ENCODE data around the gene DGKK.

Gene DGKK, protein sequence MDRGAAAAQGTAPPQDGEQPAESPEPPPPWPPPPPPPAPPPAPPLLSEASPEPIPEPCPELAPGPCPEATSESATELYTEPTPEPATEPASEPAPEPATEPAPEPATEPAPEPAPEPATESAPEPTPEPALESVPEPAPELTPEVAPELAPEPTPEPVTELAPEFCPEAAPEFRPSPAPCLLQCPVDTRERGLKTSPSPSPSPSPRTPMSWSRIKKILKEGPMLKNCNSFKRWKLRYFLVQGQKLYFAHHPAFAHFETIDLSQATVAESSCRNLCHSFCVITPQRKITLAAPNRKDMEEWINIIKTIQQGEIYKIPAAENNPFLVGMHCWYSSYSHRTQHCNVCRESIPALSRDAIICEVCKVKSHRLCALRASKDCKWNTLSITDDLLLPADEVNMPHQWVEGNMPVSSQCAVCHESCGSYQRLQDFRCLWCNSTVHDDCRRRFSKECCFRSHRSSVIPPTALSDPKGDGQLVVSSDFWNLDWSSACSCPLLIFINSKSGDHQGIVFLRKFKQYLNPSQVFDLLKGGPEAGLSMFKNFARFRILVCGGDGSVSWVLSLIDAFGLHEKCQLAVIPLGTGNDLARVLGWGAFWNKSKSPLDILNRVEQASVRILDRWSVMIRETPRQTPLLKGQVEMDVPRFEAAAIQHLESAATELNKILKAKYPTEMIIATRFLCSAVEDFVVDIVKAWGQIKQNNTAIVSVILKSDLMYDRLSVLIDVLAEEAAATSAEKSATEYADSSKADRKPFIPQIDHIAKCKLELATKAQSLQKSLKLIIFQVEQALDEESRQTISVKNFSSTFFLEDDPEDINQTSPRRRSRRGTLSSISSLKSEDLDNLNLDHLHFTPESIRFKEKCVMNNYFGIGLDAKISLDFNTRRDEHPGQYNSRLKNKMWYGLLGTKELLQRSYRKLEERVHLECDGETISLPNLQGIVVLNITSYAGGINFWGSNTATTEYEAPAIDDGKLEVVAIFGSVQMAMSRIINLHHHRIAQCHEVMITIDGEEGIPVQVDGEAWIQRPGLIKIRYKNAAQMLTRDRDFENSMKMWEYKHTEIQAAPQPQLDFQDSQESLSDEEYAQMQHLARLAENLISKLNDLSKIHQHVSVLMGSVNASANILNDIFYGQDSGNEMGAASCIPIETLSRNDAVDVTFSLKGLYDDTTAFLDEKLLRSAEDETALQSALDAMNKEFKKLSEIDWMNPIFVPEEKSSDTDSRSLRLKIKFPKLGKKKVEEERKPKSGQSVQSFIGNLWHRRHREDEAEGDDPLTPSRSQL

DNA sequence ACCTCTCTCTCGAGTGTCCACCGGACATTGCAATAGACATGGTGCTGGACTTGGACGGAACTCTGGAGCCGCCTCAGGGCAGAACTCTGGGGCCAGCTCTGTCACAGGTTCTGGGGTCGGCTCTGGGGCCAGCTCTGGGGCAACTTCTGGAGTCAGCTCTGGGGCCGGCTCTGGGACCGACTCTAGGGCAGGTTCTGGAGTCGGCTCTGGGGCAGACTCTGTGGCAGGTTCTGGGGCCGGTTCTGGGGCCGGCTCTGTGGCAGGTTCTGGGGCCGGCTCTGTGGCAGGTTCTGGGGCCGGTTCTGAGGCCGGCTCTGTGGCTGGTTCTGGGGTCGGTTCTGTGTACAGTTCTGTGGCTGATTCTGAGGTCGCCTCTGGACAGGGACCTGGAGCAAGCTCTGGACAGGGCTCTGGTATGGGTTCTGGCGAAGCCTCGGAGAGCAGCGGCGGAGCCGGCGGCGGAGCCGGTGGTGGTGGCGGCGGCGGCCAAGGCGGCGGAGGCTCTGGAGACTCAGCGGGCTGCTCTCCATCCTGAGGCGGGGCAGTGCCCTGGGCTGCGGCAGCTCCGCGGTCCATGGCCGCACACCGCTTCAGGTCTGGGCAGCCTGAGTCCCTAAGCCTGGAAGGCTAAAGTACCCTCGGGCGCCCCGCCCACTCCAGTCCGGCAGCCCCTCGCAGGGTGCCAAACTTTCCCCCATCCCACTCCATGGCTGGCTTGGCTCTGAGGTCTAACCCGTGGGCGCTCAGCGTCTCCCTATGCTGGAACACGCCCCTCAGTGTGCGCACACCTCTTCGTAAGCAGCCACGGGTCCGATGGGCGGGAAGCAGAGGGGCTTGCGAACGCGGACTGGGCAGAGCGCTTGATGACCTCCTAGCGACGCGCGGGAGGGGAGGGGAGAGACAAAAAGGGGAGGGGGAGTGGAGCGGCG is at the start of gene DGKK:
Gene DGKK (minus strand): TSS at position 723 of the 929 bp plus-strand sequence. CDS start 147 bp downstream, at position 576.
- DNase-seq, result no peak

DNA sequence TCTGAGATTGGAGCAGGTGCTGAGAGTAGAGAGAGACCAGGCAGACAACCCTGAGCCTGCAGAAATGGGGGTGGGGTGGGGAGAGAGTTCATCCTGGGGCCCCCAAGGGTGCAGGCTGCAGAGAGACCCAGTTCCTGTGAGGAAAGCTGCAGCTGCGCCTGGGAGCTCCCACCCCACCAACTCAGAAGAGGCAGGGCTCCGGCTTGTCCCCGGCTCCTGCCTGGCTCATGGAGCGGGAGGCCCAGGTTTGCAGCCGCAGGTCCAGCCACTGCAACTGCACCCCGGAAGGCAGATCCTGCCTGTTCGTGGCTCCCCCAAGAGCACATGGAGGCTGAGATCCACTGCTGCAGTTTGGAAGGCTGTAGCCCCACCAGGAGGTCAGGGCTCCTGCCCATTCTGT is 44.2 kb upstream of the DGKK start:
- DNase-seq, result no peak

DNA sequence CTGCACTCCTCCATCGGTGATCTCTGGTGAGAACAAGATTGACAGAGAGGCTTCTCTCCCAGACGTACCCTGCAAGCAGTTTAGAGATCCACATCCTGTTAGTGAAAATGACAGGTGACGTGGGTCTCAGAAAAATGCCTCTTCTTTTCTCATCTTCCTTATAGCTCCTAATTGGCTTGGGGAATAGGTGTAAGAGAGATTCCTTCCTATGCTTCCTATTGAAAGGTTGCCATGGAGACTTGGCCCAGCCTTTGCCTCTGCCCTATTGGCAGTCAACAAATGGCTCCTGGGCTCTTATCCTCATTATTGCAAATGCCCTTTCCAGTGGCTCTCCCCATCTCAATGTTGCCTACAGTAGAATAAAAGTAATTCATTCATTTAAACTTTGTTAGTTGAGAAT is 26.5 kb upstream of the DGKK start:
- DNase-seq, result no peak

DNA sequence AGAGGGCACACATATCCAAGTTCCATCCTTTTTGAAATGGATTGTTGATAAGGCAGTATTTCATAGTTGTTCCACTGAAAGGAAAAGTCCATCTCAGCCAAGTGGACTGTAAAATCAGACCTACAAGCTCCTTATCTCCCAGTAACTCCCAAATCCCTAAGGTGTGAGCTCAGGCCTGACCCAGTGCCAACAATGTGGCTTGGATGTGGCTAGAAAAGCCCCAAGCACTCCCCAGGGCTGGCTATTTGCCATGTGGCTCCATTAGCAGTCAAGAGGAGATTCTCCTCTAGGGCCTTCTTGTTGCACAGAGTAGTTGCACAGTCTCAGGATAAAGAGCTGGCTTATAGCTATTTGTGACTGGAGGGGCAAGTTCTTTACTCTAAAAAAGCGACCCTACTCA is 25.0 kb upstream of the DGKK start:
- no peak for DNase-seq

DNA sequence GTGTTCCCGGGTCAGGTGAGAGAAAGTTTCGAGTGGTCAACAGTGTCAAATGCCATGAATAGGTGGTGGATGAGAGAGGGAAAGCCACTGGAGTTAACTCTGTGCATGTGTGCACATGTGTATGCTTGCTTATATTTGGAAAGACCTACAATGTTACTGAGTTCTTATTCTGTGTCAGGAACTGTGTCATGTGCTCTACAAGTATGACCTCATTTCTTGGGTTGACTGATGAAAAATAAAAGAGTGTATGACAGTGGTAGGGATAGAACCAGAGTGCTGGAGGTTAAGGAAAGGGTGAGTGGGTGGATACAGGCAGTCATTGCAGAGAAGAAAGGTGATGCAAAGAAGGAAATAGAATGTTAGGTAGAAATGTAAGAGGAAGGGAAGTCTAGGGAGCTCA is 22.1 kb upstream of the DGKK start:
- no peak for DNase-seq

DNA sequence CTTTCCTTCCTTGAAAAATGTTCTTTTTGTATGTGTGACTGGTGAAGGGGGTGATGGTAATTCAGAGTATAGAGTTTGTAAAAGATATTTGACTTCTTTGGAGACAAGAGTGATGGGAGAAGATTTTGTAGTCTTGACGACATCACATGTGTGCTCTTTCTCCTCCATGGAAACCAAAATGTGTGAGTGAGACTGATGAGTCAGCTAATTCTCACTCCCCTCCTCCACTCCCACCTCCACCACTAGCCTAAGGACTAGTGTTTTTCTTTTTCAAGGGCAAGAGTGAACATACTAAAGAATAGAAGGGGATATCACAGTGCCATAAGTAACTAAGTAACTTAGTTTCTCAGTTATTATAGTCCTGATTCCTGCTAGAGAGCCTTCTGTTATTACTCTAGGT is 14.0 kb upstream of the DGKK start:
- DNase-seq, result no peak

DNA sequence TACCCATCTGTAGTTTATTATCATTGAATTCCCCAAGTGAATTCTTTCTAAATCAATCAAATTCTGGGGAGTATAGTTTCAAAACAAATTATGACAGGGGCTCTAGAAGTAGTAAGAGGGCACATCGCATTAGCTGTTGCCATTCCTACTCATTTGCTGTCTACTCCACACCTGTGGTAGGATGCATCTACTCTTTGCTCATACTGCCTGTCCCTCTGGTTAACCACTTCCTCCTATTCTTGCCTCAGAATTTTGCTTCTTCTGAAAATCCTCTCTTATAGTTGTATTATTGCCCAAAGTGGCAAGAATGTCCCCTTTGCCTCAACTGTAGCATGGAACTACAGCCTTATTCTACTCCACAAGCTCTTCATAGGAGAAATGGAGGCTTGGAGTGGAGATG is 12.7 kb upstream of the DGKK start:
- DNase-seq, result no peak

DNA sequence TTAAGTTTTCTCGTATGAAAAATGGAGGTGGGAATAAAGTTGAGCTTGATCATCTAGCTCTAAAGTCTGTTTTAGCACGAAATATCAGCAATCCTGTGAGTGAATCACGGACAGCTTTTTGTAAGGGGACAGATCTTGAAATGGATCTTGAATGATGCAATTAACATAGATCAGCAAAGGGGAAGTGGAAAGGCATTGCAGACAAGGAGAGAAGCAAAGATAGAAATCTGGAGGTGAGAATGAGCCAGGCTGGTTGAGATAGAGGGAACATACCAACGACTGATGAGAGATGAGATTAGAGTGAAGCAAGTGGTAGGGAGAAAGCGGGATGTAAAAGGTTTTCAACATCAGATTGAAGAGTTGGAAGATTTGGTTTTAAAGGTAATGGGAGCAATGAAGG is 4.6 kb upstream of the DGKK start:
- DNase-seq, result no peak

DNA sequence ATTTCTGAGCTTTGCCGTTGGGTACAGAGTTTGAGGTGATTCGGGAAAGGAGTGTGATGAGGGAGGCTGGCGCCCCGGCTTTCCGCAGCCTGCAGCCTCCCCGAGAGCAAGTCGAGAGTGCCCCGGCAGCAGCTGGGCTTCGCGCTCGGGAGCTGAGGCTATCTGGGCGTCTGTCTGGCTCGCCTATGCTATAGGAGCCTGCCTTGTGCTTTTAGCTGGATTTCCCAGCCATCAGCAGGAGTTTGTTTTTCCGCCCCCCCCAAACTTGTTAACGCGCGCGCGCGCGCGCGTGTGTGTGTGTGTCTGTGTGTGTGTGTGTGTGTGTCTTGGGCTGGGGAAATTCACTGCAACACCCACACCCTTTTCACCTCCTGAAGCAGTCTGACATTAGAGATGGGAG is 765 bp upstream of the DGKK start:
- no peak for DNase-seq

DNA sequence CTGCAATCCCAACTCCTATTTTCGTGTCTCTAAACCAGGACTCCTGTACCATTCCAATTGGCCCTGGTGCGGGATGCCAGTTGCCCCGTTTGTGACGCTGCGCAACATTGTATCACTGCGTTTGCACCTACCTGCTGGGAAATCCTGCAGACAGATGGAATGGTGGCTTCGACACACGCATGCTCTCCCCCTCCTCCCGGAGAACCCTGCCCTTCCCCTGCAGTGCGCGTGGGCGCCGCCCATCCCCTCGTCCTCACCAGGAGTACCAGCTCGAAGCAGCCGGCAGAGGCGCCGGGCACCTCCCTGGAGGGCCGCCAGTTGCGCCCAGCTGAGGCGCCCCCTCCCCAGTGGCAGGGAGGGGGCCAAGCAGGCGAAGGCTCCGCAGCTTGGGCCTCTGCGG is 1.4 kb downstream of the DGKK start:
- no peak for DNase-seq

DNA sequence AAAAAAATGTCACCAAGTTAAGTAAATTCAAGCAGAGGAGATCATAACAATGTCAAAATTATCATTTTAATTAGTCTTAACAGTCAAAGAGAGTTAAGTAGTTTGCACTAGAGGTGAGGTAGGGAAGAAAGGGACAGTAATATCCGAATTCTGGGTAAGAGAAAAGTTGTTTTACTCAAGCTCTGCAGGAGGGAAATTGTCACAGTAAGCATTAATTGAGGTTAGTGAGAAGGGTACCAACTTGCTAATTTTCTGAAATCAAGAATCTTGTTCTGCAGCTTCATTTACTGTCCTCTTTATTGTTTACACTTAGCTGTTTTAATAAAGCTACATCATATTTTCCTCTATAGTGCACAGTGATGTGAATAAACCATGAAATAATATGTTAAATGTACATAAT is 11.0 kb downstream of the DGKK start:
- no peak for DNase-seq

DNA sequence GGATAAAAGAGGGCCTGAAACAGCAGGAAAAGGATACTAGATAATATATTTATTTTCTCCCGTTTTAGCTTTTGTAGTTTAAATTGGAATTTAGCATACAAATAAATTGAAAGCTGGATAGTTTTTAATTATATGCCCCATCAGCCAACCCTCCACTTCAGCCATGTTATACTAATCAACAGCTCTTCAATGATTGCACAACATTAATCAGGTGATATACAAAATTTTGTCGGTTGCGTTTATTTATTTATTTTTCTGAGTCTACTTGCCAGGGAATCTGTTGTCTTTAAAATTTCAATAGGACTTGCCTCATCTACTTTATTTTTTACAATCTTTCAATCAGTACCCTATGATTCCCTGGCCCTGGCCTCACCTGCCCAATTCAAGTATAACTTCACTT is 12.1 kb downstream of the DGKK start:
- DNase-seq, result no peak

DNA sequence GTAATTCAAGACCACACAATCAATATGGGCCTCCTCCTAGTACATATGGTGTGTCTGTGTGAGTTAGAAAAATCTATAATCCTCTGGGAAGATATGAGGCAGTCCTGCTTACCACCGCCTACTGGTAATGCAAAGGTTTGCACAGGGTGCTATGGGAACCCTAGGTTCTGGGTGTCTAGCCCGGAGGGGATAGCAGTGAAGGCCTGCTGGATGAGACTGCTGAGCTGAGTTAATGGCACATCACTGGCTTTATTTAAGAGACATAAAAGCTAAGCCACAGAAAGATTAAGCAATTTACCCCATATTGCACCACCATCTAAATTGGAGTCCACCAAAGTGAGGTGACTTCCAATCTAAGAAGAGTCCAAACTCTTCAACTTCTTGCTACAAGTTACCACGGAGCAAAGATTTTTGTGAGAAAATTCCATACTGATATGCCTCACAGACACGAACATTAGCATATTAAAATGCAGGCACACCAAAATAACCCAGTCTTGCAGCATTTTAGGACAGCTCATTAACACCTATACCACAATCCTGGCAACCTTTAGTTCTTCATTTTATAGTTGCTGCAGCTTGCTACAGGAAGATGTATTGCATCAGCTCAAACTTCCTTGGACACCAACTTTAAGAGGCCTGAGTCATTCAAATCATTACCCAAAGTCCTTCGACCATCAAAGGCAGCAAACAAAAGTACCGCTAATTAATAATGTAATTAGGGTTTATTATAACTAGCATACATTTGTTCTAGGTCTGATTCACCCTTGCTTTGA is 13.7 kb downstream of the DGKK start:
- peak; percentile 4 for DNase-seq

DNA sequence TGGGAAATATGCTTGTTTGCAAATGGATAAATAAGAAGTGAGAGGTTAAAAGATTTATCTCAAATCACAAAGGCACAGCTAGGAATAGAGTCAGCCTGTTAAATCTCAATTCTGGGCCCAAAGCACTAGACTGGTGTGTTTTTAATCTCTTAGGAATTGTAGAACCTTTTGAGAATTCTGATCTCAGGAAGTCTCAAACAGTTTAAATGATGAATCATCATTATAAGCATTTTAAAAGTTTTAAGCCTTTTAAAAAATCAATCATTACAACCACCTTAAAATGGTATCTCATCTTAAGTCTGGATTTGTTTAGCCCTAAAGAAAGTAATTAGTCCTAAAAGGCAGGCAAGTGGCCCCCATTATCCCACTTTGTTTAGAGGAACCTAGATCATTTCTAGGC is 17.8 kb downstream of the DGKK start:
- DNase-seq, result no peak

DNA sequence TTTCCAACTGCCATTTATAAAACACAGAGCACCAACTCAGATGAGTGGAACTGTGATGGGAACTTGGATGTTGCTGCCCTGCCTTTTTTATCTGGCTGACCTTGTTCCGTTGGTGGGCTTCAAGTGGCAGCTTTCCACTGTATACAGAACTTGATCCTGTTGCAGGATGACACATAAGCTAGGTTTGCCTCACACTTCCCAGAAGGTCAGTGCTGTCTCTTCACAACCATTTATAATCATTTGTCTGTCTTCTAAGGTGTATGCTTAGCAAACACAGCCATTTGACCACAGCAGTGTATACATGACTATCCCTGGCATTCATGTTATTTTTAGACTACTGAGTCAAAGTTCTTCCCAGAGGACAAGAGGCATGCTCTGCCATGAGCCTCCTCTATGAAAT is 20.3 kb downstream of the DGKK start:
- no peak for DNase-seq

DNA sequence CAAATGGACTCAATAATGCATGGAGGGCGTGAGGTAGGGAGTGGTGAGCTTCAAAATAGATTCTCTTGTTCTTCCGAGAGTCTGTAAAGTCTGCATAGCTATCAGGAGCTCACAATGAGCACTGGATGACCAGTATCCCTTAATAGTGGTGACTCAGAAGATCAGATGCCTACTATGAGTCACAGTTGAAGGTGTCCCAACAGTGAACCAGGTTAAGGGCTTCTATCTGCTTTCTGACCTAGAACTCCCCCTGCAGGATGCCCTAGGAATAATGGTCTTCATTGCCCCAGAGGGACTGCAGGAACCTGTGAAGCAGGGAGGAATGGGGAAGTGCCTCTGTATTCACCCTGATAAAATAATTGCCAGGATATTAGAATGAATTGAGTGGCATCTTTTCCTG is 22.1 kb downstream of the DGKK start:
- peak; percentile 27 for DNase-seq

DNA sequence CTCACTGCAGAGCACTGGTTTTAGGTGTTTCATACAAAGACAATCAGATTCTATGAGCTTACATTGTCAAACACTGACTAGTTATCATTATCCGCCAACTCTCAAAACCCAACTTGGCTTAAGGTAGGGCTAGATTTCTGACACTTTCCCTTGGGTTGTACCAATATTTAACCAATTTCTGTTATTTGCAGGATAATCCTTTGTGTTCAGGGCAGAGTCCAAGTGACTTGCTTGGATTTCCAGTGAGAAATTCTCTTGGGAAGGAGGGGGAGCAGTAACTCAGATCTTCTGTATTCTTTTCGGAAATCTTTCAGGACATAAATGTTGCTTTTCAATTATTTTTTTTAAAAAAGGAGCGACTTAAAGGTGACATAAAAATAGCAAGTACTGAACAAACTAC is 23.1 kb downstream of the DGKK start:
- no peak for DNase-seq

DNA sequence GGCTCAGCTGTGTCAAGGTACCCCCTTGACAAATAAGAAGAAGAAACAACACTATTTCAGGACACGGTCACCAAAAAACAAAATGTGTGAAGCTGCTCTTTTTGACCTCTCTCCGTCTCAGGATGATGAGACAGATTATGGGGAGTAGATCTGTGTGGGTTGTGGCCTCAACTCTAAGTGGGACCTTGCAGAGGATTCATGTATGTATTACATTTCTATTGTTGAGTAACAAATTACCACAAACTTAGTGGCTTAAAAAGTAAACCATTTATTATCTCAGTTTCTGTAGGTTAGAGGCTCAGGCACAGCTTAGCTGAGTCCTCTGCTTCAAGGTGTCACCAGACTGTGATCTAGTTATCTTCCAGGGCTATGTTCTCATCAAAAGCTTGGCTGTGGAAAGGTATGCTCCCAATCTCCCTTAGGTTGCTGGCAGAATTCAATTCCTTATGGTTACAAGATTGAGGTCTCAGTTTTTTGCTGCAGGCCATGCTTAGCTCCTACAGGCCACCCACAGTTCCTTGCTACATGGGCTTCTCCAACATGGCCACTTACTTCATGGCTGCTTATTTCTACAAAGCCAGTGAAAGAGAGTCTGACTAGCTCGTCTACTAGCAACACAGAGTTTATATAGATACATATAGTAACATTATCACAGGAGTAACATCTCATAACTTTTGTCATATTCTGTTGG is 28.1 kb downstream of the DGKK start:
- DNase-seq, result no peak

DNA sequence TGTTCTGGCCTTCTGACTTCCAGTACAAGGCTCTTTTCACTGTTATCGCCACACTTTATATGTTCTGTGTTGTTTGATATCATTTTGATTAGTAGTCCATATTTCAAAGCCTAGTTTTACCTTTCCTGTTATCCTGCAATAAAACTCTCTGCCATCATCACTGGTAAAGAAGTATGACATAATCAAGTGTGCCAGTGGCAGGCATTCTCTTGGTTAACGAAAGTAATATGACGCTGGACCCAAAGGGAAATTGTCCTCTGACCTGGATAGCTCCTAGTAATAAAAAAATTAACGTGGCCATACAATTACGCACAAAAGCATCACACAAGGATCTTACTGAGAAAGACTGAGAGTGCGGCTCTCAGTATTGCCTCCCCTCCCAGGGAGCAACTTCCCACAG is 33.8 kb downstream of the DGKK start:
- no peak for DNase-seq

DNA sequence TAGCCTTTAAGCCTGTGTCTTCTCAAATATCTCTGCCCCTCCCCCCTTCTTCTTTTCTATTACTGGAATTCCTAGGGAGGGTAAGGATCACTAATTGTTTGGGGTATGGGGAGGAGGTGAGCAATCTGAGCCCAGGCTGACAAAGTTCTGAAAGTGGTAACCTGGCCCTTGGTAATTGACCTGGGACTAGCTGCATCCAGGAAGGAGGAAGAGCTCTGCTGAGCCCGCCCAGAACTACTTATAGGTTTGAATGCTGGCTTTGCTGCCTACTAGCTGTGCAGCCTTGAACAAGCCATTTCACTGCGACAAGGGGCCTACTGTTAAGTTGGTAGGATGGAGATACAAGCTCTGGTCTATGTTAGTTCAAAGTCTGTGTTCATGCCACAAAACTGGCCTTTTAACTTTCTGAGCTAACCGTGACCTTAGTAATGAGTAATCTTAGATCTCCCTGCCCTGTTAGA is 37.8 kb downstream of the DGKK start:
- DNase-seq, result no peak

DNA sequence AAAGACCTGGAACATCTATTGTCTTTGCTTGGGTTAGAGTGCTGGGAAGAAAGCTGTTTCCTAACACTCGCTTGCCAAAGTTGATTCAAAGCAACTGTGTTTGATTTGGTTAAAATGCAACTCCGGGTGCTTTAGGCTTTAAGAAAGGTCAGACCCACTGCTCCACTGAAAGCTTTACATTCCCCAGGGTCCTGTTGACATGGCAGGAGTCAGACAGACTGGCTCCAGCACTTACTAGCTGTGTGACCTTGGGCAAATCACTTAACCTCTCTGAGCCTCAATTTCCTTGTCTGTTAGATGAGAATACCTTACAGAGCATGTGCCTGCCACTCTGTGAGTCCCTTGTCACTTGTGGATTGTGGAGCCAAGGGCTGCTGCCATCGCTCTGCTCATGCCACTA is 39.0 kb downstream of the DGKK start:
- no peak for DNase-seq

Measured in hematopoietic multipotent progenitor cell treated with erythropoietin and hydrocortisone succinate and interleukin-3 and kit ligand, for 6 days (in vitro differentiated cells).